ENCODE measurements around the gene TTC19. TPM values are rescaled to one million over a fixed set of nuclear protein-coding genes. Genes with fewer than 3 reads are reported as not detected.

Gene TTC19
- total RNA-seq, 4 donors from 2014 or later = 103 to 160 (median 134) TPM

GRCh38 chr17:16027708-16028584, 28.3 kb downstream of the TTC19 start:
- no peak for TF ChIP-seq POLR2A (IDR thresholded peaks at IDR 0.05)
- TF ChIP-seq, protein P1, sequence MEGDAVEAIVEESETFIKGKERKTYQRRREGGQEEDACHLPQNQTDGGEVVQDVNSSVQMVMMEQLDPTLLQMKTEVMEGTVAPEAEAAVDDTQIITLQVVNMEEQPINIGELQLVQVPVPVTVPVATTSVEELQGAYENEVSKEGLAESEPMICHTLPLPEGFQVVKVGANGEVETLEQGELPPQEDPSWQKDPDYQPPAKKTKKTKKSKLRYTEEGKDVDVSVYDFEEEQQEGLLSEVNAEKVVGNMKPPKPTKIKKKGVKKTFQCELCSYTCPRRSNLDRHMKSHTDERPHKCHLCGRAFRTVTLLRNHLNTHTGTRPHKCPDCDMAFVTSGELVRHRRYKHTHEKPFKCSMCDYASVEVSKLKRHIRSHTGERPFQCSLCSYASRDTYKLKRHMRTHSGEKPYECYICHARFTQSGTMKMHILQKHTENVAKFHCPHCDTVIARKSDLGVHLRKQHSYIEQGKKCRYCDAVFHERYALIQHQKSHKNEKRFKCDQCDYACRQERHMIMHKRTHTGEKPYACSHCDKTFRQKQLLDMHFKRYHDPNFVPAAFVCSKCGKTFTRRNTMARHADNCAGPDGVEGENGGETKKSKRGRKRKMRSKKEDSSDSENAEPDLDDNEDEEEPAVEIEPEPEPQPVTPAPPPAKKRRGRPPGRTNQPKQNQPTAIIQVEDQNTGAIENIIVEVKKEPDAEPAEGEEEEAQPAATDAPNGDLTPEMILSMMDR (IDR thresholded peaks at IDR 0.05) = peak in 1 of 6 experiments; percentile 13
- 75 to 76% methylated on average over 5 of the region's 5 CpGs for WGBS, 2 donors
- H3K9me3 ChIP-seq = no peaks in the 10 kb centered on the region
- H3K27me3 ChIP-seq = no peaks in the 10 kb centered on the region
- peaks cover 8 to 11% of the 10 kb centered on the region in 2 donors for H3K4me1 ChIP-seq
- intact Hi-C loops (cut with DNase I) = no loop called here
- peak overlapping the region; percentile 56 to 73 (median 66) for H3K27ac ChIP-seq
- peaks cover 44 to 62% of the 10 kb centered on the region in 2 donors for H3K36me3 ChIP-seq
- no peak overlapping the region for H3K4me3 ChIP-seq (replicated peaks in 1 of 3)
- DNase-seq = peak; percentile 25 to 26

DNA sequence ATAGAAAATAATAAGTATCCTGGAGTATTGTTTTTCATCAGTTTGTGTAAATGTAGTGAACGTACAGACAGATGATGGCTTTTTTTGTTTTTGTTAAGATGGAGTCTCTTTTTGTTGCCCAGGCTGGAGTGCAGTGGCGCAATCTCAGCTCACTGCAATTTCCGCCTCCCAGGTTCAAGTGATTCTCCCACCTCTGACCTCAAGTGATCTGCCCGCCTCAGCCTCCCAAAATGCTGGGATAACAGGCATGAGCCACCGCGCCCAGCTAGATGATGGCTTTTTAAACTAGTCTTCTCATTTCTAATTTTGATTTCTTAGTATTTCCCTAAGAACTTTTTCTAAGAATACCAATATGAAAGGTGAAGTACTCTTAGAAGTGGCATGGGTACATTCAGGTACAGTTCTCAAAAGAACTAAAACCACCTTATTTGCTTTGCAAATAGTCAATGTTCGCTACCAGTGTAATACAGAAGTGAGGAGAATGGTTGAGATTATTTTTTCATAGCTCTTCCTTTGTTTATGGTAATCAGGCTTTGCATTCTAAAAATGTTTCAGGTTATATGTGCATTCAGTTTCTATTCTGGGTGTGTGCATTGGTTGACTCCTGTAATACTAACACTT, 34.2 kb downstream of the TTC19 start:
- TF ChIP-seq, protein P1 (IDR thresholded peaks at IDR 0.05) = no peak
- TF ChIP-seq POLR2A (IDR thresholded peaks at IDR 0.05) = no peak
- no peaks in the 10 kb centered on the region for H3K9me3 ChIP-seq
- H3K27me3 ChIP-seq = no peaks in the 10 kb centered on the region
- H3K4me3 ChIP-seq (replicated peaks in 1 of 3) = no peak overlapping the region
- peaks cover 39 to 58% of the 10 kb centered on the region in 2 donors for H3K36me3 ChIP-seq
- DNase-seq = no peak
- 97 to 98% methylated on average over 7 of the region's 7 CpGs for WGBS, 2 donors
- intact Hi-C loops (cut with DNase I) = no loop called here
- no peak overlapping the region for H3K27ac ChIP-seq
- no peaks in the 10 kb centered on the region for H3K4me1 ChIP-seq

DNA sequence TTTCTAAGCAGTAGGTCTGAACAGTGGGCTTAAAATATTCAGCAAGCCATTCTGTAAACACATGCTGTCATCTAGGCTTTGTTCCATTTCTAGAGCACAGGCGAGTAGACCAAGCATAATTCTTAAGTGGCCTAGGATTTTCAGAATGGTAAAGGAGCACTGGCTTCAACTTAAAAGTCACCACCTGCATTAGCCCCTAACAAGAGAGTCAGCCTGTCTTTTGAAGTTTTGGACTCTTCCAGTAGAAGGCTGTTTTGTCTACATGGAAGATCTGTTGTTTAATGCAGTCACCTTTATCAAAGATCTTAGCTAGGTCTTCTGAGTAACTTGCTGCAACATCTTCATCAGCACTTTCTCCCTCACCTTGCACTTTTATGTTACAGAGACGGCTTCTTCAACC, 36.6 kb downstream of the TTC19 start:
- Histone ChIP-seq H3K4me3 (replicated peaks in 1 of 3) (no peak overlapping the region), H3K4me1 (no peaks in the 10 kb centered on the region), H3K27me3 (no peaks in the 10 kb centered on the region), H3K36me3 (peaks cover 44 to 52% of the 10 kb centered on the region in 2 donors), H3K27ac (no peak overlapping the region), H3K9me3 (no peaks in the 10 kb centered on the region)
- TF ChIP-seq POLR2A (IDR thresholded peaks at IDR 0.05) = no peak
- TF ChIP-seq, protein P1 (IDR thresholded peaks at IDR 0.05) = no peak
- intact Hi-C loops (cut with DNase I) = no loop called here
- 92 to 100% methylated on average over 2 of the region's 2 CpGs for whole genome bisulfite sequencing, 2 donors
- no peak for DNase-seq

DNA sequence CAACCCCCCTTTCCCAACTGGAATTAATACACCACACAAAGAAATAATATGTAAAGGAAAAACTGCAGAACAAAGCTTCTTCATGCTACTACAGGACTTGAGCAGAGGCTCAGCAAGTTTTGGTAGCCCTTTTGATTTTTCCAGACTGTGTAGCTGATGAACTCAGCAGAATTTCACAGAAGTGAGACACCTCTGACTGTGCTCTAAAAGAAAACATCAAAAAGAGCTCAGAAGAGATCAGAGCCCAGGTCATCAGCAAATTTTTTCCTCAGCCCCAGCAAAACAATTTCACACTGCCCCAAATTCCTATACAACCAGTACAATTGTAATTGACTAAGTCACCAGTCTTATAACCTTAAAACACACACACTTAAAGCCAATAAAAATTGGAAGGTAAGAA, 38.0 kb downstream of the TTC19 start:
- no peaks in the 10 kb centered on the region for H3K27me3 ChIP-seq
- H3K36me3 ChIP-seq = peaks cover 36 to 46% of the 10 kb centered on the region in 2 donors
- H3K27ac ChIP-seq = no peak overlapping the region
- intact Hi-C loops (cut with DNase I) = no loop called here
- H3K4me1 ChIP-seq = no peaks in the 10 kb centered on the region
- no peaks in the 10 kb centered on the region for H3K9me3 ChIP-seq
- TF ChIP-seq, protein P1 (IDR thresholded peaks at IDR 0.05) = no peak
- no peak for TF ChIP-seq POLR2A (IDR thresholded peaks at IDR 0.05)
- no peak overlapping the region for H3K4me3 ChIP-seq (replicated peaks in 1 of 3)
- DNase-seq = no peak
